A549 (cell line): ENCODE measurements around the gene RHBDD2. TPM values are rescaled to one million over a fixed set of nuclear protein-coding genes. Genes with fewer than 3 reads are reported as not detected.
A peak's percentile ranks its signal among the peaks of the same experiment; 100 is the strongest.

Experiments used
- ATAC-seq, 2 experiments: fragments of 200-7000 bp in 1 of 2; fragments of >200 bp in 1 of 2; cut with Nextera tagmentation in 1 of 2; cut with Tn5 transposase in 1 of 2; 3 replicates each; pipeline versions ENCODE4 v1.8.0 to v1.9.1; 2018 to 2020; ENCODE audit warnings: mild to moderate bottlenecking in 1 of 2, moderate library complexity in 1 of 2
- CTCF ChIA-PET: fragments of 300-600 bp; sonication (Branson Sonifier 250); formaldehyde crosslinking; extraction: SDS; loops from one replicate; lab custom pipeline; 2021; ENCODE audit warnings: antibody characterized with exemption, inconsistent platforms; lab: Yijun Ruan, JAX
- POLR2A ChIA-PET: fragments of 350-600 bp; formaldehyde crosslinking; extraction: SDS; loops from one replicate; lab custom pipeline; 2021; ENCODE audit warnings: antibody characterized with exemption, inconsistent platforms; lab: Yijun Ruan, JAX
- DNase-seq, 2 experiments: peaks; one replicate each; pipeline versions ENCODE4 v3.0.0 to v3.0.0-alpha.2; 2011 to 2016; ENCODE audit warnings: low read depth in 1 of 2, low spot score in 1 of 2
- FAIRE-seq: peaks from 2 replicates; lab custom pipeline; 2011; peaks lifted over from hg19 to GRCh38; lab: Jason Lieb, UNC
- H3K27ac ChIP-seq, 2 experiments: fragments of >200 bp; sonication (Bioruptor Twin); formaldehyde crosslinking; 3 replicates each; pipeline ENCODE4 v1.5.1; 2016 to 2017
- H3K4me1 ChIP-seq: fragments of >200 bp; sonication (Bioruptor Twin); formaldehyde crosslinking; 3 replicates; pipeline ENCODE4 v1.6.1; 2016
- H3K4me2 ChIP-seq: fragments of >200 bp; sonication (Bioruptor Twin); formaldehyde crosslinking; 3 replicates; pipeline ENCODE4 v1.6.1; 2016
- H3K4me3 ChIP-seq: fragments of >200 bp; sonication (Bioruptor Twin); formaldehyde crosslinking; 3 replicates; pipeline ENCODE4 v1.5.1; 2016
- H3K9me3 ChIP-seq: fragments of >200 bp; sonication (Bioruptor Twin); formaldehyde crosslinking; 3 replicates; pipeline ENCODE4 v1.6.1; 2016
- CBX8 ChIP-seq: fragments of 200-600 bp; sonication (generic); IDR thresholded peaks from 2 replicates; pipeline ENCODE4 v1.6.1; 2016
- EHF ChIP-seq: fragments of 250-450 bp; sonication (Bioruptor Pico); IDR thresholded peaks from 2 replicates; pipeline ENCODE4 v1.5.0; 2020; ENCODE audit warnings: mild to moderate bottlenecking
- EHMT2 ChIP-seq: fragments of 200-600 bp; sonication (generic); IDR thresholded peaks from 2 replicates; pipeline ENCODE4 v1.6.1; 2016; ENCODE audit warnings: antibody characterized with exemption, low read depth, mild to moderate bottlenecking, moderate library complexity
- EP300 ChIP-seq, 2 experiments: fragments of >200 bp; sonication (Bioruptor Twin); formaldehyde crosslinking; IDR thresholded peaks; 2 replicates in 1 of 2; 3 replicates in 1 of 2; pipeline ENCODE4 v1.6.1; 2016 to 2017
- ESRRA ChIP-seq: fragments of 150-350 bp; IDR thresholded peaks from 2 replicates; pipeline ENCODE4 v1.6.1; 2014; ENCODE audit warnings: mild to moderate bottlenecking, low read length, borderline replicate concordance
- FOXS1 ChIP-seq: fragments of 250-450 bp; sonication (Bioruptor Pico); IDR thresholded peaks from 2 replicates; pipeline ENCODE4 v1.5.0; 2020; ENCODE audit warnings: mild to moderate bottlenecking, moderate library complexity
- HDAC2 ChIP-seq: fragments of 200-600 bp; sonication (generic); IDR thresholded peaks from 2 replicates; pipeline ENCODE4 v1.6.1; 2016
- HEYL ChIP-seq: fragments of 250-450 bp; sonication (Bioruptor Pico); IDR thresholded peaks from 2 replicates; pipeline ENCODE4 v1.8.0; 2021; ENCODE audit warnings: mild to moderate bottlenecking, moderate library complexity
- HOXA7 ChIP-seq: fragments of 250-450 bp; sonication (Bioruptor Pico); IDR thresholded peaks from 2 replicates; pipeline ENCODE4 v1.5.0; 2020; ENCODE audit warnings: mild to moderate bottlenecking, moderate library complexity
- HOXB13 ChIP-seq: fragments of 250-450 bp; sonication (Bioruptor Pico); IDR thresholded peaks from 2 replicates; pipeline ENCODE4 v1.5.0; 2020; ENCODE audit warnings: low read depth, mild to moderate bottlenecking, moderate library complexity
- JUNB ChIP-seq: fragments of >200 bp; sonication (Bioruptor Twin); formaldehyde crosslinking; IDR thresholded peaks from 2 replicates; pipeline ENCODE4 v1.6.1; 2016
- KDM1A ChIP-seq: fragments of 200-600 bp; sonication (generic); IDR thresholded peaks from 2 replicates; pipeline ENCODE4 v1.6.1; 2016; ENCODE audit warnings: low read depth, mild to moderate bottlenecking
- KDM5A ChIP-seq: fragments of 200-600 bp; sonication (generic); IDR thresholded peaks from 2 replicates; pipeline ENCODE4 v1.6.1; 2016; ENCODE audit warnings: antibody characterized with exemption, mild to moderate bottlenecking
- MAFK ChIP-seq: fragments of 450-650 bp; IDR thresholded peaks from 2 replicates; pipeline ENCODE4 v1.6.1; 2014; ENCODE audit not compliant: partially characterized antibody
- MYC ChIP-seq: IDR thresholded peaks from 2 replicates; pipeline ENCODE4 v1.6.1; 2012; ENCODE audit warnings: mild to moderate bottlenecking, inconsistent platforms, low read length, improper control_type of control experiment, borderline replicate concordance
- NFE2L2 ChIP-seq: fragments of 150-350 bp; conservative IDR thresholded peaks from 2 replicates; pipeline ENCODE4 v1.6.1; 2014; ENCODE audit warnings: low read length
- NPAS2 ChIP-seq: fragments of 250-450 bp; sonication (Bioruptor Pico); IDR thresholded peaks from 2 replicates; pipeline ENCODE4 v1.8.0; 2022; ENCODE audit warnings: mild to moderate bottlenecking, moderate library complexity, borderline replicate concordance
- POLR2AphosphoS2 ChIP-seq: conservative IDR thresholded peaks from 2 replicates; pipeline ENCODE4 v1.6.1; 2012; ENCODE audit warnings: low read length, improper control_type of control experiment, inconsistent platforms
- RAD21 ChIP-seq, 2 experiments: fragments of >200 bp in 1 of 2; sonication (Bioruptor Twin) in 1 of 2; formaldehyde crosslinking in 1 of 2; IDR thresholded peaks in 1 of 2; conservative IDR thresholded peaks in 1 of 2; 2 replicates in 1 of 2; 3 replicates in 1 of 2; pipeline ENCODE4 v1.6.1; 2012 to 2018; ENCODE audit warnings: inconsistent platforms in 1 of 2
- RARB ChIP-seq: fragments of 250-450 bp; sonication (Bioruptor Pico); IDR thresholded peaks from 2 replicates; pipeline ENCODE4 v1.8.0; 2021; ENCODE audit warnings: mild to moderate bottlenecking, moderate library complexity
- RNF2 ChIP-seq: fragments of 200-600 bp; sonication (generic); IDR thresholded peaks from 2 replicates; pipeline ENCODE4 v1.6.1; 2016; ENCODE audit warnings: low read depth, mild to moderate bottlenecking, antibody characterized with exemption, moderate library complexity, borderline replicate concordance
- SMC3 ChIP-seq: fragments of >200 bp; sonication (Bioruptor Twin); formaldehyde crosslinking; IDR thresholded peaks from 3 replicates; pipeline ENCODE4 v1.6.1; 2018; ENCODE audit warnings: inconsistent platforms
- TFCP2L1 ChIP-seq: fragments of 250-450 bp; sonication (Bioruptor Pico); IDR thresholded peaks from 2 replicates; pipeline ENCODE4 v1.5.0; 2021; ENCODE audit warnings: mild to moderate bottlenecking
- ZC3H11A ChIP-seq: fragments of 450-650 bp; IDR thresholded peaks from 2 replicates; pipeline ENCODE4 v1.6.1; 2014; ENCODE audit warnings: antibody characterized with exemption, mild to moderate bottlenecking
- ZSCAN20 ChIP-seq: fragments of 250-450 bp; sonication (Bioruptor Pico); IDR thresholded peaks from 2 replicates; pipeline ENCODE4 v1.8.0; 2022; ENCODE audit warnings: mild to moderate bottlenecking, moderate library complexity
- WGBS: methylation state at CpG from one replicate; pipeline ENCODE4 v1.1.6; 2017; ENCODE audit errors: missing lambda C conversion rate; 5-methylcytosine and 5-hydroxymethylcytosine counted together
- polyA plus RNA-seq, 4 experiments: library from polyadenylated mRNA; depleted of rRNA in 3 of 4; stranded (reverse); fragments of >200 nt; fragmentation: RNase III in 1 of 4; extraction: RNeasy Plus Mini Kit Qiagen cat#74134 plus additional on column Dnase treatment in 1 of 4; gene quantifications; 2 replicates in 3 of 4; 3 replicates in 1 of 4; pipeline ENCODE4 v1.2.3, GENCODE V29; 2011 to 2017
- TF ChIP-seq, protein P1 (sequence below): fragments of 250-450 bp; sonication (Bioruptor Pico); IDR thresholded peaks from 2 replicates; pipeline ENCODE4 v1.5.0; 2020; ENCODE audit warnings: low read depth, mild to moderate bottlenecking, moderate library complexity
- TF ChIP-seq, protein P2 (sequence below): fragments of 200-600 bp; sonication (generic); IDR thresholded peaks from 2 replicates; pipeline ENCODE4 v1.6.1; 2016; ENCODE audit warnings: antibody characterized with exemption, mild to moderate bottlenecking, moderate library complexity
- TF ChIP-seq, protein P3 (sequence below): IDR thresholded peaks from 2 replicates; pipeline ENCODE4 v1.6.1; 2012; ENCODE audit warnings: low read depth, borderline replicate concordance

RHBDD2 gene
- polyA plus RNA-seq, 2 of the 4 experiments (the other 2 are of a cell fraction) = 61.3 to 62.0 TPM

DNA sequence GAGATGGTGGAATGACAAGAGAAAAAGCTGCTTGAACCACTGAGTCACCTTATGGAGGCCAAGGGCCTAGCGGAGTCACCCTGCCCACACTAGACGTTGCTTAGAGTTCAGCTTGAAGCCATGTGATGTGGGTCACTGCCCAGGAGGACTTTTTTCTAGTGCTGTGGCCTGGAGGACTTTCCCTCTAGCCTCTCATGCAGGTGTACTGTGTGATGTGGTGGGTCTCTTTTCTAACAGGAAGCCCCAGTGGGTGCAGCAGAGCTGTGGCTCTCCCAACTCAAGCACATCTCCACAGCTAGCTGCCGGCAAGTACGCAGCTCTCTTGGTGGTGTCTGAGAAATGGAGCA, 49.7 kb downstream of the RHBDD2 start (continued):
- TF ChIP-seq RARB (CRISPR knock-in tag) (no peak), CBX8 (no peak), EHF (CRISPR knock-in tag) (no peak), KDM1A (no peak)
- TF ChIP-seq, protein P1, sequence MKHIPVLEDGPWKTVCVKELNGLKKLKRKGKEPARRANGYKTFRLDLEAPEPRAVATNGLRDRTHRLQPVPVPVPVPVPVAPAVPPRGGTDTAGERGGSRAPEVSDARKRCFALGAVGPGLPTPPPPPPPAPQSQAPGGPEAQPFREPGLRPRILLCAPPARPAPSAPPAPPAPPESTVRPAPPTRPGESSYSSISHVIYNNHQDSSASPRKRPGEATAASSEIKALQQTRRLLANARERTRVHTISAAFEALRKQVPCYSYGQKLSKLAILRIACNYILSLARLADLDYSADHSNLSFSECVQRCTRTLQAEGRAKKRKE (CRISPR knock-in tag) = no peak
- TF ChIP-seq, all 56 proteins: peak for 0

DNA sequence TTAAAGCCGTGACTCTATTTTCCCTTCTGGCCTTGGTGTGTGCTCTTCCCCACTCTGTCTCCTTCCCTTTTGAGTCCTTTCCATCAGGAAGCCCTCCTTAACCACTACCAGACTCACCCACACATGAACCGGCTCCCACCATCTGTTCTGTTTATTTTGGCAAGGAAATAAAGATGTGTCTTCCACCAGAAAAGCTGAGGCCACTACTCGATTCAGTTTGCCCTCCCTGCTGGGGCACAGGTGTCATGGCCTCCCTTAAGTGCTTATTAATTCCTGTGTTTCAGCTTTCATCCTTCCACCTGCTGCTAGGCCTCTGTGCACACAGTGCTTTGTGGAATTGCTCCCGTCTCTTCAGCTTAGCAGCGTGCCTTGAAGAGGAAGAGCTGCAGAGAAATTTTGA, 52.8 kb downstream of the RHBDD2 start:
- CTCF ChIA-PET = interaction anchor here (0.7 kb wide), 1 partner anchor 35 kb away, joined by 3 read pairs; no protein-coding TSS in a partner anchor
- POLR2A ChIA-PET = interaction anchor here (1.1 kb wide), 1 partner anchor 16 kb away, joined by 3 read pairs; no protein-coding TSS in a partner anchor
- Histone ChIP-seq H3K9me3 (0 out of 3 replicates have a peak, but pooled peaks cover 4% of the 10 kb centered on the region), H3K4me3 (no peak overlapping the region), H3K4me2 (no peak overlapping the region), H3K4me1 (peaks cover 46% of the 10 kb centered on the region), H3K27ac (peak overlapping the region; percentile 6 to 50; a peak in 4 of 6 replicates)
- no peak for ATAC-seq
- TF ChIP-seq RNF2 (no peak), KDM1A (no peak), SMC3 (no peak), NFE2L2 (no peak), KDM5A (no peak), NPAS2 (CRISPR knock-in tag) (no peak), JUNB (no peak), EP300 (IDR thresholded peaks at IDR 0.05) (no peak), HDAC2 (no peak), EHMT2 (no peak), FOXS1 (CRISPR knock-in tag) (no peak), MAFK (no peak), MYC (no peak)
- TF ChIP-seq, protein P2, sequence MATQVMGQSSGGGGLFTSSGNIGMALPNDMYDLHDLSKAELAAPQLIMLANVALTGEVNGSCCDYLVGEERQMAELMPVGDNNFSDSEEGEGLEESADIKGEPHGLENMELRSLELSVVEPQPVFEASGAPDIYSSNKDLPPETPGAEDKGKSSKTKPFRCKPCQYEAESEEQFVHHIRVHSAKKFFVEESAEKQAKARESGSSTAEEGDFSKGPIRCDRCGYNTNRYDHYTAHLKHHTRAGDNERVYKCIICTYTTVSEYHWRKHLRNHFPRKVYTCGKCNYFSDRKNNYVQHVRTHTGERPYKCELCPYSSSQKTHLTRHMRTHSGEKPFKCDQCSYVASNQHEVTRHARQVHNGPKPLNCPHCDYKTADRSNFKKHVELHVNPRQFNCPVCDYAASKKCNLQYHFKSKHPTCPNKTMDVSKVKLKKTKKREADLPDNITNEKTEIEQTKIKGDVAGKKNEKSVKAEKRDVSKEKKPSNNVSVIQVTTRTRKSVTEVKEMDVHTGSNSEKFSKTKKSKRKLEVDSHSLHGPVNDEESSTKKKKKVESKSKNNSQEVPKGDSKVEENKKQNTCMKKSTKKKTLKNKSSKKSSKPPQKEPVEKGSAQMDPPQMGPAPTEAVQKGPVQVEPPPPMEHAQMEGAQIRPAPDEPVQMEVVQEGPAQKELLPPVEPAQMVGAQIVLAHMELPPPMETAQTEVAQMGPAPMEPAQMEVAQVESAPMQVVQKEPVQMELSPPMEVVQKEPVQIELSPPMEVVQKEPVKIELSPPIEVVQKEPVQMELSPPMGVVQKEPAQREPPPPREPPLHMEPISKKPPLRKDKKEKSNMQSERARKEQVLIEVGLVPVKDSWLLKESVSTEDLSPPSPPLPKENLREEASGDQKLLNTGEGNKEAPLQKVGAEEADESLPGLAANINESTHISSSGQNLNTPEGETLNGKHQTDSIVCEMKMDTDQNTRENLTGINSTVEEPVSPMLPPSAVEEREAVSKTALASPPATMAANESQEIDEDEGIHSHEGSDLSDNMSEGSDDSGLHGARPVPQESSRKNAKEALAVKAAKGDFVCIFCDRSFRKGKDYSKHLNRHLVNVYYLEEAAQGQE = no peak
- DNase-seq = no peak
- no peak for FAIRE-seq
- 59% methylated on average over 5 of the region's 5 CpGs for WGBS

DNA sequence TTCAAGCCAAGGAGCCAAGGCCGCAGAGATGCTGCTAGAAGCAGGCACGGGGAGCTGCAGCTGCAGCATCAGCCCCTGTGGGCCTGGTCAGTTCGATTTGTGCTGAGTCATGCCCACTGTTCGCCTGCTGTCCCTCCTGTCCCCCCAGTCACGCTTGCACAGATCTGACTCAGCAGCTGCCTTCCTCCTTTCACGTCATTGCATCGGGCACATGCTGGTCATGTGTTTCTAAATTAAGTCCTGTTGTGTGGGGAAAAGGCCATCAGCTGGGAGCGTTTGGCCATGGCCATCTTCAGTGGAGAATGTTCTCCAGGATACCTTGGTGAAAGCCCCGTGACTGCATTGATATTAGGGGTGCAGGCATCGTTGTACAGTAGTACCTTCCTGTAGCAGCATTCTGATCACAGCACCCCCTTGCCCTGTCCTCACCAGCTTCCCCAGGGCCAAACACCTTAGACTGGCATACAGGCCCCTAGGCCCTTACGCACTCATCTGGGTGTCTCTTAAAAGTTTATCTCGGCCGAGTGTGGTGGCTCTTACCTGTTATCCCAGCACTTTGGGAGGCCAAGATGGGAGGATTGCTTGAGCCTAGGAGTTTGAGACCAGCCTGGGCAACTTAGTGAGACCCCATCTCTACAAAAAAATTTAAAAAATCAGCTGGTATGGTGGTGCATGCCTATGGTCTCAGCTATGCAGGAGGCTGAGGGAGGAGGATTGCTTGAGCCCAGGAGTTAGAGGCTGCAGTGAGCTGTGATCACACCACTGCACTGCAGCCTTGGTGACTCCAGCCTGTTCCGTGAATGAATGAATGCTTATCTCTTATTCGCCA, 59.3 kb downstream of the RHBDD2 start:
- H3K9me3 ChIP-seq = no peaks in the 10 kb centered on the region
- peak overlapping the region; percentile 31 for H3K4me2 ChIP-seq
- H3K4me3 ChIP-seq = no peak overlapping the region
- H3K27ac ChIP-seq = peak overlapping the region; percentile 73 to 93
- ChIA-PET CTCF (interaction anchor here (0.8 to 1.6 kb wide), 3 partner anchors 10 to 72 kb away, joined by 3 to 6 read pairs (median 3); no protein-coding TSS in a partner anchor), POLR2A (interaction anchor here (1.1 kb wide), 1 partner anchor 23 kb away, joined by 3 read pairs; the partner anchor contains the start of gene POR)
- FAIRE-seq (peak; percentile 18), DNase-seq (peak; percentile 66 to 93), ATAC-seq (peak; percentile 84 to 92)
- peaks cover 51% of the 10 kb centered on the region for H3K4me1 ChIP-seq
- 50% methylated on average over 15 of the region's 15 CpGs for WGBS
- TF ChIP-seq ZSCAN20 (CRISPR knock-in tag) (no peak), CBX8 (no peak), EHF (CRISPR knock-in tag) (peak; percentile 73; the same call in 1 of the 2 replicates), TFCP2L1 (no peak), ZC3H11A (no peak), JUNB (peak; percentile 65), RAD21 (conservative IDR thresholded peaks at IDR 0.05 in 1 of 2, IDR thresholded peaks at IDR 0.05 in 1 of 2) (no peak; a peak in 1 of 5 replicates), RARB (CRISPR knock-in tag) (peak; percentile 50; the same call in 1 of the 2 replicates), POLR2AphosphoS2 (no peak), EHMT2 (no peak), HEYL (CRISPR knock-in tag) (peak; percentile 39; the same call in 1 of the 2 replicates), ESRRA (no peak), NFE2L2 (peak; percentile 100), NPAS2 (CRISPR knock-in tag) (peak; percentile 47; the same call in 1 of the 2 replicates), HOXB13 (peak; percentile 90), HOXA7 (CRISPR knock-in tag) (peak; percentile 70; the same call in 1 of the 2 replicates)
- TF ChIP-seq, protein P1 (CRISPR knock-in tag) = peak; percentile 86; the same call in 1 of the 2 replicates
- TF ChIP-seq, protein P3, sequence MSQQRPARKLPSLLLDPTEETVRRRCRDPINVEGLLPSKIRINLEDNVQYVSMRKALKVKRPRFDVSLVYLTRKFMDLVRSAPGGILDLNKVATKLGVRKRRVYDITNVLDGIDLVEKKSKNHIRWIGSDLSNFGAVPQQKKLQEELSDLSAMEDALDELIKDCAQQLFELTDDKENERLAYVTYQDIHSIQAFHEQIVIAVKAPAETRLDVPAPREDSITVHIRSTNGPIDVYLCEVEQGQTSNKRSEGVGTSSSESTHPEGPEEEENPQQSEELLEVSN = peak; percentile 70
